ENCODE measurements around the gene ATP6V0C.

DNA sequence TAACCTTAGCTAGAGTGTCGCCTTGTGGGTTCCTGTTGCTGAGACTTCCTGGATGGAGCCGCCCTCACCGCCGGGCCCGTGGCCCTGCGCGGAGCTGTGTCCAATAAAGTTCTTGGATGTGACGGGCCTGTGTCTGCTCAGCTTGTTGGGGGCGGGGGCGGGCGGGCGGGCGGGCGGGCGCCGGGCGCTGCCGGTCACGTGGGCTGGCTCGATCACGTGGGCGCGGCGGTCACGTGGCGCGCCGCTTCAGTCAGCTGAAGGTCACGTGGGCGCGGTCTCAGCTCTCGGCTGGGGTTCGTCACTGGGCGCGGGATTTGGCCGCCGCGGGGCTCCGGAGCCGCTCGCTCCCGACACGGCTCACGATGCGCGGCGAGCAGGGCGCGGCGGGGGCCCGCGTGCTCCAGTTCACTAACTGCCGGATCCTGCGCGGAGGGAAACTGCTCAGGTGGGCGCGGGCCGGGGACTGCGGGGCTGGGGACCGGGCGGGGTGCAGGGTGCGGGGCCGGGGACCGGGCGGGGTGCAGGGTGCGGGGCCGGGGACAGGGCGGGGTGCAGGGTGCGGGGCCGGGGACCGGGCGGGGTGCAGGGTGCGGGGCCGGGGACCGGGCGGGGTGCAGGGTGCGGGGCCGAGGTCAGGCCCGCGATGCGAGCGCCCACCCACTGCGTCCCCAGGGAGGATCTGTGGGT lies 6.5 kb downstream of the ATP6V0C start, which contains the start of gene AMDHD2:
- no peak for TF ChIP-seq EZH2 (optimal IDR thresholded peaks at IDR 0.05; ENCODE audit: low read depth, low read length)
- no peak for TF ChIP-seq CTCF (IDR thresholded peaks at IDR 0.05; ENCODE audit: low read length)
- no peak for TF ChIP-seq EZH2phosphoT487 (IDR thresholded peaks at IDR 0.05; ENCODE audit: low read length)

Measured in MM.1S (cell line).